ENCODE results near the gene RPS6KA5.
A peak's percentile ranks its signal among the peaks of the same experiment; 100 is the strongest.
"Not testable (repeated sequence)": the region's sequence is repeated elsewhere in the genome, so short reads cannot be mapped to it uniquely, and the experiment has no call there.

RPS6KA5 gene

DNA sequence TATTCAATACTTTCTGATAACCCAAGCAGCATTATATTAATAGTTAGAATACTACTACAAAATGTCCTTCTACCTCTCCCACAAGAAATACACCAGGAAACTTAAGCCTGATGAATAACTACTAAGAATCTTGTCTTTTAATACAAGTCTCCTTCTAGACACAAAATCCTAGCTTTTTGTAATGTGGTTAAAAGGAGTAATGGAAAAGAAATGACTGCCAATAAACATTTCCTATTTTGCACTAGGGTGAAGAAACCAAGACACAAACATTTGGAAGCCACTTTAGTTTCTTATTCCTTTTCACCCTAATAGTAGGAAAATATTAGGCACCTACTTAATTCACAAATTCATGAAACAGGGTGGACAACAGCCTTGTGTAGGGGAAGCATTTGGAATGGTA lies 192.9 kb downstream of the RPS6KA5 start:
- no peak for DNase-seq (ENCODE audit: low spot score)

DNA sequence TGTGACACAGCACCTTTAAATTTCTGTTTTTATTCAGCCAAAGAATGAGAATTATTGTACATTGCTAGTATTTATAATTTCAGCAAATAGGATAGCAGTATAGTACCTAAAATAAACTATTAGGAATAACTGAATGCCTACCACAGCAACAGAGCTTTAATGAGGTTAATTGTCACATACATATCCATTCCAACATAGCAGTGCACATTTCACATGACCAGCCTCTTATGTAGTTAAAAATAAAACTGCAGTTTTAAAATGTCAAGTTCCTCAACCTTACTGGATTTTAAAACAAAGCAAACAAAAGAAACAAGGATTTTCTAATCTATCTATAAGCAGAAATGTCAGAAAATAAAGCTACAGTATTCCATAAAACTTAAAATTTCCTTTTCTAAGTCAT lies 193.6 kb downstream of the RPS6KA5 start:
- no peak for DNase-seq (ENCODE audit: low spot score)

DNA sequence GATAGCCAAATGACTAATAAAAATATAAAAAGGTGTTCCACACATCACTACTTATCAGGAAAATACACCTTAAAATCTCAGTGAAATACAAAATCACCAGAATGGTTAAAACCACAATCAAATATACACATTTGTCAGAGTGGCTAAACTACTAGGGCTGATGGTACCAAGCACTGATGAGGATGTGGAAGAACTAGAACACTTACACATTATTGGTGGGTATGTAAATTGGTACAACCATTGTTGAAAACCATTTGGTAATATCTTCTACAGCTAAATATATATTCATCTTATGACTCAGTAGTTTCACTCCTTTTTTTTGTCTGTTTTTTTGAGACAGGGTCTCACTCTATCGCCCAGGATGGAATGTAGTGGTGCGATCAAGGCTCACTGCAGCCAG lies 195.7 kb downstream of the RPS6KA5 start:
- DNase-seq (ENCODE audit: low spot score) = no peak

DNA sequence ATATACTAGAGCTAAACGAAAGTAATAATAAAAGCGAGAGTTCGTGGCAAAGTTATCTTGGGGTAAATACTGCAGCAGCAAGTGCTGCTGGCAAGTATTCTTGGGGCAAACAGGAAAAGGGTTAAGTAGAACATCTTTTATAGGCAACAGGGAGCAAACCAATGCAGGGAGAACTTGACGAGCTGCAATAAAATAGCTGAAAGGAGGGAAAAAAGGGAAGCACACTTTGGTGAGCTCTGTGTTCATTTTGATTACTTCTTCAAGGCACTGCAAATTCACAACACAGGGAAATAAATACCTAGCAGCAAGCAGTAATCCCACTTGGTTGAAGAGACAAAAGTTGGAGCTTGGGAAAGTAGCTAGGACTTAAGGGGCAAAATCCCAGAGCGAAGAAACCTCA lies 201.9 kb downstream of the RPS6KA5 start:
- no peak for DNase-seq (ENCODE audit: low spot score)

DNA sequence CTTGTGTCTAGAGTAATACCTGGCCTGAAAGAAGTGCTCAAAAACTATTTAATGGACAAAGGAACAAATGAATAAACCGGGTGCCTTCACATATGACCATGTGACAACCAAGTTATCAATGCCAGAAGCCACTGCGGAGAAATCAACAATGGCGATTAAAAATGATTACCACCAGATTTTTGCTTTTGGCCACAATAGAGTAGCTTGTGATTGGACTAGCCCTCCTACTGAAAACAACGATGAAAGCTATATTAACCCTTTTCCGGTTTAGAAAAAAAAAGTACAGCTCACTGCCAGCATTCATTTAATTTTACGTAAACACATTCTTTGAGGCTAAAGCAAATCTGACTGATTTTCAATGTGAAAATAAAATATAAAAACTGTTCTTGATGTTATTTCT lies 202.6 kb downstream of the RPS6KA5 start:
- no peak for DNase-seq (ENCODE audit: low spot score)

DNA sequence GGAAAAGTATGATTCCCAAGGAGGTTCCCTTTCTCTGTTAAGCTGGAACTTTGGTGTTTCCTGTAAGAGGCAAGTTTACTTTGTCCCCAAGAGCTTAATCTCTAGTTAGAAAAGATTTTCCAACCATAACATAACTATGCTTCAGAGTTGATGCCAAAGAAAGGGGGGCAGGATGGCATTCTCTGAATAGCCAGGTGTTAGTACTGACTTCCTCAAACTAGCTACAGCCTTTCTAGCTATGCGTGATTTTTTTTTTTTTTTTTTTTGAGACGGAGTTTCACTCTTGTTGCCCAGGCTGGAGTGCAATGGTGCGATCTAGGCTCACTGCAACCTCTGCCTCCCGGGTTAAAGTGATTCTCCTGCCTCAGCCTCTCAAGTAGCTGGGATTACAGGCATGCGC lies 204.3 kb downstream of the RPS6KA5 start:
- peak; percentile 18 for DNase-seq (ENCODE audit: low spot score)

DNA sequence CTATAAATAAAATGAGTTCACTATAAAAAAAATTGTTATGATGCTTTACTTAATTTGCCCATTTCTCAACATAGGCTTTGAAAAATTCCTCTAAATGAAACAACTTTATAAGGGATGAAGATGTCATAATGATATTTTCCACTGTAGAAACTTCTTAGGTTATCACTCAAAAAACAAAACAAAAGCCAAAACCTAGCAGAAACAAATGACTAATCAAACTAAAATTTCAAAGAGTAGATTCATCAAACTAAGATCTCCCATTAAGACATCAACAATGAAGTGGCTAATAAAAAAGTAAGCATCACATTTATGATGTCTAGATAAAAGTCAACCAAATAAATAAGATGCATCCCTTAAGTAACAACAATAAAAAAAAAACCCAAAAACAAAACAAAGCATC lies 207.3 kb downstream of the RPS6KA5 start:
- no peak for DNase-seq (ENCODE audit: low spot score)

DNA sequence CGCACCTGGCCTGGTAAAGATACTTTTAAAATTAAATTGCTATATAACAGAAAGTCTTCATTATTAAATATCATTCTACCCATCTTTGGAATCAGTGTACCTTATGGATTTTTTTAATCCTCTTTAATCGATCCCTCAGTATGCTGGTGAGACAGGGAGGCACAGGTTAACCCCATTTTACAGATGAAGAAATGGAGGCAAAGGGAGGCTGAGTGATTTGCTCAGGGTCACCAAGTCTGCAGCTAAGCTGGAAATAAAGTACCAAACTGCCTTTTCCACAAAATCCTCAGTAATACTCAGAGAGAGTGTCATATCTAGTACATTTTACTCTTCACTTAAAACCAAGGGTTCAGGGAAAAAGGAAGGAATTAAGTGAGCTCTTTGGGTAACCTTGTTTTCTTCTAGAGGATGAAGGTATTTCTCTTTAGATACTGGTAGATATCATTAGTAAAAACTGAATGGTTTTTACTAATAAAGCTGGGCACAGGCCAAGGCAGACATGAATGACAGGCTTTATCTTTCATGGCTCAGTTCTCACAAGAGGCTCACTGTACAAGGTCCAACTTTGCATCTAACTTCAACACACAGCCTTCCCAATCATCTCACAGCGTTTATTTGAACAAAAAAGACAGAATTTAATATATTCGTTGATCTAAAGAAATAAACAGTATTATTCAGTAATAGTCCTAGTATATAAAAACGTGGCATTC lies 209.0 kb downstream of the RPS6KA5 start:
- DNase-seq (ENCODE audit: low spot score) = no peak

DNA sequence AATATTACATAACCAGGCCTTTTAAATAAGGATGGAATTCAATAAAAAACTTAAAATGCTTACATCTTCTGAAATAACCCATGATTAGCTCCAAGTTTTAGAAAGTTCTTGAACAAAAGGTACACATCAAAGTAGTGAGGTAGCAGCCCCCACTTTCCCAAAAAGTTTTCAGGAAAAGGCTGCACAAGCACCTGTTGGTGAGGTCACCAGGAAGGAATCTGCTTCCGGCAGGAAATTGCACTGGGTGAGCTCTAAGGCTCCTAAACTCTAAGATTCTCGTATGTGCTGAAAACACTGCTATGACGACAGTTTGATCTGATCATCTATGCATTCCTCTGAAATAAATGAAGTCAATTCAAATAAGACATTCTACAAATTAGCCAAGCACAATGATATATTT lies 210.0 kb downstream of the RPS6KA5 start:
- no peak for DNase-seq (ENCODE audit: low spot score)

DNA sequence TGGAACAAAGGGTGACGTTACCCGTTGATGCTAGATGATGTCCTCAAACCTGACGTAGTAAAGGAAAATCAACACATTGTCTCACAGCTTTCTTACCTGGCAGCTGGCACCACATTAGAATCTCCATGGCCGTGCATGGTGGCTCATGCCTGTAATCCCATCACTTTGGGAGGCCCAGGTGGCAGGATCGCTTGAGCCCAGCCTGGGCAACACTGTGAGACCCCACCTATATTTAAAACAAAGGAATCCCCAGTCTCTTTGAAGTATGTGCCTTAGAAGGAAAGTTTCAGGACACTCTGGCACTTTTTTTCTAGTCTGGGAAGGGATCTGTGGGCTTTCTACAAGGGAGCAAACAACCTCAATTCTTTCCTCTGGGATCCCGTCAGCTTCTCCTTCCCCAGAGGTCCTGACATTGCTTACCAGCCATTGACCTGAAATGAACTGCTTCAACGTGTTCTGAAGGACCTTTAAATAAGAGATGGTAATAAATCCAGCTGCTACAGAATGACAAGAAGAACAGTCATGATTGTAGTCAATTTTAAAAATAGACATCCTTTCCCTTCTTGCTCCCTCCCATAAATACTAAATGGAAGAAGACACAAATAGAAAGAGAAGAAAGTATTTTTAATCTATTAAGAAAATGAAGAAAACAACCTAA lies 210.5 kb downstream of the RPS6KA5 start:
- DNase-seq (ENCODE audit: low spot score) = no peak

DNA sequence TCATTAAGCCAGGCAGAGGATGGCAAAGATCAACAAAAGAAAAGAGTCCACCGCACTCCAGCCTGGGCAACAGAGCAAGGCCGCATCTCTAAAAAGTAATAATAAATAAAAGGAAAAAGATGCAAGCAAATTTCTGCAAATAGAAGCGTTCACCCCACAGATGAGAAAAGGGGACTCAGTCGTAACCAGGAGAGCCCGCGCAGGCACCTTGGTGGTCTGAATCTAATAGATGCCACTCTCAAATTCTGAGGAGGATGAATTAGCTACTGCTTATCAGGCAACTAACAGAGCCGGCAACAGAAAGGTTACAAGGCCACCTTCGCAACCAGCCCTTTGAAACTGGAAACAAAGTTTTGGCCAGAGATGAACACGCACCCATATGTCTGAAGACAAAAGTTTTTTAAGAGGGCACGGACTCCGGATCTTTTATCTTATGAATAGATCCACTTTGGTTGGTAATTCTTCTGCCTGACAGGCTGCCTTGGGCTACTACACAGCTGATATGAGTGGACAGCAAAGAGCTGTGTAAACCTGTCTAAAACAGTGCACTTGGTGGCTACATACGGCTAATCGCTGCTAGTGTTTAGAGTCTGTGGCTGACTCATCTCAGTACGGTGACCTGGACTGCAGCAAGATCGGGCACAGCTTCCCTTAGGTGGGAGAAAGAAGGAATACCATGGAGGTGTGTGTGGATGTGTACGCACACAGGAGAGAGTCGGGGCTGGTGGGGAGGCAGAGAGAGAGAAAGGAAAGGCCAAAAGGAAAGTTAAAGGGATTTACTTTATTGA lies 211.3 kb downstream of the RPS6KA5 start:
- no peak for DNase-seq (ENCODE audit: low spot score)

DNA sequence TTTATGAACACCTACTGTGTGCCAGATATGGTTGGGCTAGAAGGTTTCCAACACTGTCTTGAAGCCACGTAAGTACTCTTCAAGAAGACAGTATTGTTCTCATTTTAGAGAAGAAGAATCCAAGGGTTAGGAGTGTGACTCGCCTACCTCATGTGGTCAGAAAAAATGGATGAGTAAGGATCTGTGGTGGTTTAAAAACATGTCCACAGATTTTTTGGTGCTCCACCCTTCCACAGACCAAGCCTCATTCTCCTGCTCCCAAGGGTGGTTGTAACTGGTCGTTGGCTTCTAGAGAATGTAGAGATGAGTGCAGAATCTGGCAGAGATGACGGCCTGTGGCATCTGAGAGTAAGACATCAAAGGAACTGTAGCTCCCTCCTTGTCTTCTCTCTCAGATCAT lies 213.9 kb downstream of the RPS6KA5 start:
- no peak for DNase-seq (ENCODE audit: low spot score)

DNA sequence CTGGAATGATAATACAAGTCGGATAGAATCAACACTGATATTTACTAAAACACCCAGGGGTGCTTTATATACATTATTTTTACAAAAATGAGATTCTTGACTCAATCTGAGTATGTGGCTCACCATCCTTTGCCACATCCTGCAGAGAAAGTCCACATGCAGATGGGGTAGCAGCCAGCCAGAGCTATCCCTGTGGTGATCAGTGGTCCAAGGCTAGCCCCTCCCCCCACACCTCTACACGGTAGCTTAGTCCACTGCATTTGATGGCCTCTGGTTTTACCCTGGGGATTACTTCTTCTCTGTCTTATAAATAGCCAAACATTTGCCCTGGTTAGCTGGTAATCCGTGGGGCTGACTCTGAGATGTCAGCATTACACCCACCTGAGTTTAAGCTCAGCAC lies 216.1 kb downstream of the RPS6KA5 start:
- no peak for DNase-seq (ENCODE audit: low spot score)

DNA sequence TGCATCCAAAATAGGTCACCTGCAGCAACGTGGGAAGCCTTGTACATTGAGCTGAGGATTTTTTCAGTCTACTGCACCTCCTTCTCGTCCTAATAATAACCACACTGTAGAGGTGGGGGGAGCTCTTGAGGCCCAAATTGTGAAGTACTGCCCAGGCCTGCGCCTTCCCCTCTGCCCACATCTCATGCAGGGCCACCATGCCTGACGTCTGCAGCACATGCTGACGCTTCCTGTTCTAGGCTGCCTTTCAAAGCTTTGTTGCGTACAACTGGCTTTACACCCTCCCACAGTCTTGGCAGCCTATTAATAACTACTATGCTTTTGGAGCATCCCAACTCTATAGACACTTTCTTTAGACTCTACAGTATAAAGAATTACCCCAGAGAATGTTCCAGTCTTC lies 217.7 kb downstream of the RPS6KA5 start:
- DNase-seq (ENCODE audit: low spot score) = no peak

DNA sequence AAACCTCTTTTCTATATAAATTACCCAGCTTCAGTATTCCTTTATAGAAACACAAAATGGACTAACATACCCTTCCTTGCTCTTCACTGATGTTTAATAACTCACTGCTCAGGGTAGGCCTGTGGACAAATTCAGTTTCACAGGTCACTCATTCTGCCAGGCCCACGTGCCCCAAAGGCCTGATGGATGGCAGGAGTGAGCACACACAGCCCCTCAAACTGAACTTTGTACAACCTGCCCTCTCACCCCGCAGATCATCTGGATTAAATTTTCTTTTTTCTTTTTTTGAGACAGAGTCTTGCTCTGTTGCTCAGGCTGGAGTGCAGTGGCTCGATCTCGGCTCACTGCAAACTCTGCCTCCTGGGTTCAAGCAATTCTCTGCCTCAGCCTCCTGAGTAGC lies 219.8 kb downstream of the RPS6KA5 start:
- DNase-seq (ENCODE audit: low spot score) = not testable (repeated sequence)

DNA sequence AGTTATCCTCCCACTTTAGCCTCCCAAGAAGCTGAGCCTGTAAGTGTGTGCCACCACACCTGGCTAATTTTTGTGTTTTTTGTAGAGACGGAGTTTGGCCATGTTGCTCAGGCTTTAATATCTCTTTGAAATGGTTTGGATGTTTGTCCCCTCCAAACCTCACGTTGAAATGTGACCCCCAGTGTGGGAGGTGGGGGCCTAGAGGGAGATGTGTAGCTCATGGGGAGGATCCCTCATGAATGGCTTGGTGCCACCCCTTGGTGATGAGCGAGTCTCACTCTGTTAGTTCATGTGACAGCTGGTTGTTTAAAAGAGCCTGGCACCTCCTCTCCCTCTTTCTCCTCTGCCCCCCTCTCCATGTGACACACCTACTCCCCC lies 220.6 kb downstream of the RPS6KA5 start:
- DNase-seq (ENCODE audit: low spot score) = no peak

DNA sequence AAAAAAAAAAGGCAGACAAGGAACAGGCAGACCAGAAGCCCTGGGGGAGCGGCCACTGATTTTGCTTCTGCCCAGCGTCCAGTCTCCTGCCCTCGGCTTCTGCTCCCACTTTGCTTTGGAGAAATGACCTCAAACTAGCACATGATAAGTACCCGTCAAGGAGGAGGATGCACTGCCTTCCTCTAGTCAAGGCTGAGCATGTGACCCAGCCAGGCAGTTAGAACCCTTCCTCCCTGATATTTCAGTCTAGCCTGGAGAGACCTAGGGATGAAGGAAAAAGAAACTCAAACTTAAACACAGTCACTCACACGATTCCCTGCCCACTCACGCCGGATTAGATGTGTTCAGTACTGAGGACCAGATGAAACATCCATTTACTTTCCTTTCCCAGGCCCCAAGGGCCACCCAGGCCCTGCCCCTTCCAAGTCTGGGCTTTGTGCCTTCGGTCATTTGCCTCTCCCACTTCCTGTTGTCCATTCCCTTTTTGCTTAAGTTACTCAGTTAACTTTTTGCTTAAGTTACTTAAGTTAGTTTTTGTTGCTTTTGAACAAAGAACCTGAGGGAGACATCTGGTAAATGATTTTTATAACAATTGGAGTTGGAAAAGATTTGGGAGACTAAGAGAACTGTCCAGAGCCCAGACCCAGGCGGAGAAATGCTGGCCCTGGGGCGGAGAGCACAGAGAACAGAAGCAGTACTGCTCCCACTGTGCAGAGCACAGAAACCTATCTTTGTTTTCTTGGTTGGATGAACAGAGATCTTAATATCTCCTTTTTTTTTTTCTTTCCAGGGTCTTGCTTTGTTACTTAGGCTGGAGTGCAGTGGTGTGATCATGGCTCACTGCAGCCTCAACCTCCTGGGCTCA lies 221.2 kb downstream of the RPS6KA5 start:
- no peak for DNase-seq (ENCODE audit: low spot score)

DNA sequence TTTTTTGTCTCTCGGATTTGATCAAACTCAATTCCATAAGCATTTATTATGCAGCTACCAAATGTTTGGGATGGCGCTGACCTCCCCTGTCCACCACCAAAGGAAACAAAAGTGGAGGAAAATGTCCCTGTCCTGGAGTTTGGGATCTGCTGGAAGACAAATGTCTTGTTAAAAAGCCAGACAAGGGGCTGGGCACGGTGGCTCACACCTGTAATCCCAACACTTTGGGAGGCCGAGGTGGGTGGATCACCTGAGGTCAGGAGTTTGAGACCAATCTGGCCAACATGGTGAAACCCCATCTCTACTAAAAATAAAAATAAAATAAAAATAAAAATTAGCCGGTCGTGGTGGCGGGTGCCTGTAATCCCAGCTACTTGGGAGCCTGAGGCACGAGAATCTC lies 221.9 kb downstream of the RPS6KA5 start:
- DNase-seq (ENCODE audit: low spot score) = not testable (repeated sequence)

DNA sequence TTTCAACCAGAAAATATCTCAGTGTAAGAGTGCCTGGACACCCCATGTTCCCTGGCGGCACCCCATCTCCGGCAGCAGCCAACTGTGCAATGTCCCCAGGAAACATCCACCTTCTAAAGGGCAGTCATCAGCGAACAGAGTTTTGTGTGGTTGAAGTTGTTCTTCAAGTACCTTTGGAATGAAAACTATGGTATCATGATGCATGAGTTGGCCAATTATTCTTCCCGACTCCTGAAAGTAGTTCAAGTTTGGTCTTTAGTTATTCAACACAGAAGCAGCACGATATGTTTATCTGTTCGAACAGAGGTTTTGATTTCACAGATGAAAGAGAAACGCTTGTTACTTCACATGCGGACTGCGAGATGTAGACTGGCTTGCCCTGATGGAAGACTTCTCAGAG lies 223.1 kb downstream of the RPS6KA5 start:
- no peak for DNase-seq (ENCODE audit: low spot score)

DNA sequence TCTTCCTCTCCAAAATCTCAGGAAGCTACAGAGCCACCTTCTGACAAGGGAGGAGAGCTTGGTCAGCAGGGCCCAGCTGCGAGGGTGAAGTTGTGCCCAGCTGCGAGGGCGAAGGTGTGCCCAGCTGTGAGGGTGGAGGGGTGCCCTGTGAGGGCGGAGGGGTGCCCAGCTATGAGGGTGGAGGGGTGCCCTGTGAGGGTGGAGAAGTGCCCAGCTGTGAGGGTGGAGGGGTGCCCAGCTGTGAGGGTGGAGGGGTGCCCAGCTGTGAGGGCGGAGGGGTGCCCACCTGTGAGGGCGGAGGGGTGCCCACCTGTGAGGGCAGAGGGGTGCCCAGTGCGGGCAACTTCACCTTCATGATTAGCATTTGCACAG lies 223.8 kb downstream of the RPS6KA5 start:
- DNase-seq (ENCODE audit: low spot score) = no peak

DNA sequence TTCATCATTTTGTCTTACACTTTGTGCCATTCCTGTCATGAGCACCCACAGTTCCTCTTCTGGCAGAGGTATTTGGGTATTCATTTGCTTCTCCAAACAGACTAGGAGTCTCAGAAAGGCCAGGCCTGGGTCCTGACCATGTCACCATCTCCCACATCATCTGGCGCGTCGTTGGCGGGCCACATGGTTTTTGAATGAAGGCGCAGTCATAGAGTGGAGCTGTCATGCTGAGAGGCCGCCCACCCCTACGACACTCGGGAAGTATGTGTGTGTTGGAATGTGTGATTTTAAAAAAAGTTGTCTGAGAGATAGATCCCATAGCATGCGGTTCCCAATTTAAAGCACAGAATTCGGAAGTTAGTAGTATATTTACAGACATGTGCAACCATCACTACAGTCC lies 228.6 kb downstream of the RPS6KA5 start:
- no peak for DNase-seq (ENCODE audit: low spot score)

DNA sequence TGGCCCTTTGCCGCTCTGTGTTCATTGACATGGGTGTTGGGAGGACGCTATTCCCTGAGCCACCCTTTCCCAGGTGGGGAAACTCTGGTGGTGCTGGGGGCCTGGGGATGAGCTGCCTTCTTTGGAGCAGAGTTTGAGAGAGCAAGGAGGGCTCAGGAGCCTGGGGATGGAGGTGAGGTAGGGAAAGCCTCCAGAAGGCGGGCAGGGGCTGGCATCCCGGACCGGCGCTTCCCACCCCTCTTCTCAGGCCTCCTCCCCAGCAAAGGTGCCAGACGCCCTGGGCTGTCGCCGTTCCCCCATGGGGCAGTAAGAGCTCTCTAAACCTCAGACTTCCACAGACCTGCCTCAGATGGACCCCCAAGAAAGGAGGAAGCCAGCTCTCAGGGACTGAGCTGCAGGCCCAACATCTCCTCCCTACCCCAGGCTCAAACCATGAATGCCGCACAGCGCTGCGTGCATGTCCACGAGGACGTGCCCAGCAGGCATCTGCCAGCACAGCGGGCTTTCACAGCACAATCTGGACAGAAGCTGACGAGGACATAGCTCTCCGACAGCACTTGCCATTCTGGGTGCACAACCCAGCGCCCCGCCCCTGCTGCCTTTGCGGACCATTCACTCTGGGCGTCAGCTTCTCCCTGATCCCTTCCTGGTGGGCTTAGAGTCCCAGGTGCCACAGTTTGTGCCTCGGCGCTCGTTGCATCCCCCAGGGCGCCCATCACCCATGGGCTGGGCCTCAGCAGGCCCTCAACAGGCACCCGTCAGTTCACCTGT lies 229.3 kb downstream of the RPS6KA5 start:
- DNase-seq (ENCODE audit: low spot score) = no peak

Measured in germinal center (tissue), 1 donor.